ENCODE results near the gene IL3RA. TPM values are rescaled to one million over a fixed set of nuclear protein-coding genes. Genes with fewer than 3 reads are reported as not detected.

IL3RA gene
- total and polyA plus RNA-seq, 2 of the 8 experiments (the other 6 are each of a cell fraction or from before 2014, with no cell fraction given): 0.11 TPM; not detected in 1

GRCh38 chrX:1291110-1291740 is 45.4 kb upstream of the IL3RA start:
- Histone ChIP-seq H3K4ac (replicated peaks; ENCODE audit: insufficient read length, low read depth, low read length) (no peak overlapping the region), H4K91ac (replicated peaks; ENCODE audit: insufficient read length, low read length) (no peak overlapping the region), H3K56ac (replicated peaks; ENCODE audit: insufficient read length, low read depth, low read length) (no peak overlapping the region), H2BK15ac (ENCODE audit: low read length) (no peak overlapping the region), H4K5ac (ENCODE audit: insufficient read length, low read depth, low read length) (no peak overlapping the region), H3K27me3 (replicated peaks in 1 of 4; ENCODE audit: control insufficient read depth in 3 of 4, extremely low read depth in 1 of 4, insufficient read depth in 3 of 4, low read length in 3 of 4) (no peaks in the 10 kb centered on the region), H2BK120ac (replicated peaks; ENCODE audit: low read depth, low read length) (no peak overlapping the region), H3K4me1 (replicated peaks in 1 of 4; ENCODE audit: control insufficient read depth in 3 of 4, insufficient read depth in 4 of 4, low read length in 3 of 4) (no peaks in the 10 kb centered on the region), H2BK12ac (ENCODE audit: low read depth, low read length) (no peak overlapping the region), H4K8ac (ENCODE audit: extremely low read depth, insufficient read depth, low read length) (no peak overlapping the region), H3K79me1 (ENCODE audit: low read depth, low read length) (no peaks in the 10 kb centered on the region), H3K9me3 (ENCODE audit: insufficient read depth in 2 of 2, low read depth in 1 of 2, low read length in 1 of 2) (no peaks in the 10 kb centered on the region), H2BK5ac (ENCODE audit: low read depth, low read length) (no peak overlapping the region), H3K27ac (ENCODE audit: low read depth, low read length) (no peak overlapping the region), H3K79me2 (ENCODE audit: control insufficient read depth in 1 of 2, insufficient read depth in 2 of 2, low read length in 2 of 2) (no peaks in the 10 kb centered on the region), H3K4me2 (ENCODE audit: insufficient read depth in 1 of 2, low read depth in 2 of 2, low read length in 2 of 2) (no peak overlapping the region), H3K14ac (ENCODE audit: insufficient read length) (no peak overlapping the region), H4K20me1 (replicated peaks in 1 of 2; ENCODE audit: control insufficient read depth in 1 of 2, insufficient read depth in 2 of 2, low read length in 2 of 2) (no peaks in the 10 kb centered on the region), H3K23me2 (ENCODE audit: low read depth, low read length) (no peaks in the 10 kb centered on the region), H3K23ac (ENCODE audit: insufficient read length) (no peak overlapping the region), H2AK5ac (ENCODE audit: low read depth, low read length) (no peak overlapping the region), H3K18ac (ENCODE audit: extremely low read depth, low read length) (no peak overlapping the region), H3K9ac (replicated peaks in 1 of 4; ENCODE audit: extremely low read depth in 1 of 4, low read depth in 3 of 4, low read length in 3 of 4) (no peak overlapping the region), H3K36me3 (ENCODE audit: control insufficient read depth in 2 of 4, insufficient read depth in 4 of 4, low read length in 3 of 4) (peaks cover 0 to 3% (median 0%) of the 10 kb centered on the region in 4 experiments; a peak in 1 of 8 replicates), H2BK20ac (ENCODE audit: low read length) (no peak overlapping the region), H2AFZ (ENCODE audit: low read length) (no peak overlapping the region), H3K4me3 (ENCODE audit: extremely low read depth in 1 of 4, insufficient read depth in 2 of 4, low read depth in 3 of 4, low read length in 4 of 4) (no peak overlapping the region)
- WGBS, 2 experiments (ENCODE audit: extremely low coverage in 1 of 2, insufficient coverage in 1 of 2, insufficient read length in 1 of 2, insufficient replicate concordance in 2 of 2, low coverage in 1 of 2, low lambda C conversion rate in 2 of 2, missing lambda C conversion rate in 1 of 2): 90% methylated on average over 7 of the region's 9 CpGs; no CpG with 5 or more reads in 1 of the 2 experiments
- POLR2A ChIA-PET (ENCODE audit: partially characterized antibody): no interaction called here
- FAIRE-seq (no peak), DNase-seq (ENCODE audit: low read depth in 1 of 2, low spot score in 2 of 2) (no peak)
- CTCF ChIA-PET (ENCODE audit: partially characterized antibody): no interaction called here
- no peak for TF ChIP-seq NRF1 (IDR thresholded peaks at IDR 0.05; ENCODE audit: low read depth, low read length)
- TF ChIP-seq SP2 (IDR thresholded peaks at IDR 0.05; ENCODE audit: low read length): no peak
- no peak for TF ChIP-seq SIN3A (conservative IDR thresholded peaks at IDR 0.05 in 1 of 2, IDR thresholded peaks at IDR 0.05 in 1 of 2; ENCODE audit: low read depth in 1 of 2, low read length in 2 of 2)
- no peak for TF ChIP-seq SIRT6 (IDR thresholded peaks at IDR 0.05; ENCODE audit: low read length)
- no peak for TF ChIP-seq RNF2 (IDR thresholded peaks at IDR 0.05; ENCODE audit: borderline replicate concordance, low read depth, low read length, missing control alignments, poor library complexity, severe bottlenecking)
- no peak for TF ChIP-seq SAP30 (IDR thresholded peaks at IDR 0.05; ENCODE audit: insufficient read depth, insufficient replicate concordance, low read length)
- TF ChIP-seq TBP (IDR thresholded peaks at IDR 0.05; ENCODE audit: low read depth, low read length): no peak
- no peak for TF ChIP-seq SP4 (IDR thresholded peaks at IDR 0.05; ENCODE audit: low read length)
- TF ChIP-seq E2F6 (IDR thresholded peaks at IDR 0.05): no peak
- TF ChIP-seq HDAC2 (IDR thresholded peaks at IDR 0.05; ENCODE audit: borderline replicate concordance in 1 of 2, low read depth in 2 of 2, low read length in 2 of 2): no peak
- no peak for TF ChIP-seq BRCA1 (IDR thresholded peaks at IDR 0.05; ENCODE audit: low read depth, low read length)
- no peak for TF ChIP-seq JUND (IDR thresholded peaks at IDR 0.05; ENCODE audit: low read length)

Measured in H1 (cell line).